ENCODE measurements around the gene PRPF18.
A peak's percentile ranks its signal among the peaks of the same experiment; 100 is the strongest.

Gene PRPF18

GRCh38 chr10:13644866-13645265 lies 58.1 kb downstream of the PRPF18 start:
- no peak for DNase-seq

- no peak for DNase-seq
These were observed 61.7 kb downstream of the PRPF18 start for GRCh38 chr10:13648425-13648824.

- no peak for DNase-seq
These were observed 63.2 kb downstream of the PRPF18 start for GRCh38 chr10:13649844-13650520.

GRCh38 chr10:13650961-13651360 lies 64.2 kb downstream of the PRPF18 start:
- DNase-seq = no peak

- no peak for DNase-seq
These were observed 65.4 kb downstream of the PRPF18 start for GRCh38 chr10:13651969-13652720.

- DNase-seq = no peak
These were observed 66.1 kb downstream of the PRPF18 start for GRCh38 chr10:13652860-13653259.

- no peak for DNase-seq
These were observed 67.5 kb downstream of the PRPF18 start for GRCh38 chr10:13654118-13654830.

- DNase-seq = no peak
These were observed 68.1 kb downstream of the PRPF18 start for GRCh38 chr10:13654846-13655245.

- DNase-seq = no peak
These were observed 69.8 kb downstream of the PRPF18 start for GRCh38 chr10:13656337-13657100.

GRCh38 chr10:13657101-13657680 lies 70.4 kb downstream of the PRPF18 start:
- DNase-seq = no peak

GRCh38 chr10:13658264-13658663 lies 71.5 kb downstream of the PRPF18 start:
- DNase-seq = no peak

GRCh38 chr10:13658871-13659685 lies 72.3 kb downstream of the PRPF18 start:
- DNase-seq = no peak

GRCh38 chr10:13659887-13660550 lies 73.3 kb downstream of the PRPF18 start:
- peak; percentile 34 for DNase-seq

GRCh38 chr10:13660551-13660920 lies 73.8 kb downstream of the PRPF18 start:
- no peak for DNase-seq

- DNase-seq = no peak
These were observed 74.5 kb downstream of the PRPF18 start for GRCh38 chr10:13661256-13661655.

GRCh38 chr10:13665516-13666262 lies 78.9 kb downstream of the PRPF18 start:
- DNase-seq = no peak

GRCh38 chr10:13668126-13668525 lies 81.4 kb downstream of the PRPF18 start:
- DNase-seq = no peak

GRCh38 chr10:13669182-13669855 lies 82.6 kb downstream of the PRPF18 start:
- peak; percentile 22 for DNase-seq

GRCh38 chr10:13669901-13670300 lies 83.1 kb downstream of the PRPF18 start:
- no peak for DNase-seq

GRCh38 chr10:13670311-13670710 lies 83.5 kb downstream of the PRPF18 start:
- DNase-seq = no peak

Data from kidney glomerular epithelial cell (primary cell).